Measurements from ENCODE around the gene EIF4E3. TPM values are rescaled to one million over a fixed set of nuclear protein-coding genes. Genes with fewer than 3 reads are reported as not detected.

The EIF4E3 gene
- total and polyA plus RNA-seq, 2 donors (not counting 1 experiment from before 2014, with no cell fraction given): 1.00 to 5.0 TPM

- Histone ChIP-seq H3K4me3 (ENCODE audit: control extremely low read depth in 1 of 5, extremely low read depth in 1 of 5, insufficient read depth in 1 of 5, low read depth in 2 of 5, low read length in 4 of 5) (no peak overlapping the region), H2AFZ (ENCODE audit: insufficient read depth, low read depth, low read length, poor library complexity, severe bottlenecking) (no peak overlapping the region), H3K4me2 (replicated peaks; ENCODE audit: low read depth, low read length, poor library complexity, severe bottlenecking) (no peak overlapping the region), H3K9me3 (ENCODE audit: control extremely low read depth in 1 of 3, control insufficient read depth in 2 of 3, insufficient read depth in 1 of 3, low read length in 2 of 3) (no peaks in the 10 kb centered on the region), H3K27me3 (replicated peaks in 1 of 4; ENCODE audit: control extremely low read depth in 1 of 4, control insufficient read depth in 3 of 4, insufficient read depth in 4 of 4, low read length in 3 of 4) (no peaks in the 10 kb centered on the region), H3K79me2 (ENCODE audit: control insufficient read depth, insufficient read depth, low read length) (no peaks in the 10 kb centered on the region), H4K20me1 (ENCODE audit: control insufficient read depth, insufficient read depth, low read length, poor library complexity, severe bottlenecking) (no peaks in the 10 kb centered on the region), H3K27ac (ENCODE audit: low read length in 2 of 2) (no peak overlapping the region), H3K36me3 (replicated peaks in 1 of 2; ENCODE audit: control extremely low read depth in 1 of 2, control insufficient read depth in 1 of 2, extremely low read depth in 1 of 2, insufficient read depth in 2 of 2, low read length in 1 of 2) (no peaks in the 10 kb centered on the region), H3K4me1 (ENCODE audit: control insufficient read depth in 2 of 2, insufficient read depth in 2 of 2, low read length in 2 of 2) (no peaks in the 10 kb centered on the region), H3K9ac (ENCODE audit: low read length) (no peak overlapping the region)
- 80% methylated on average over 1 of the region's 4 CpGs for WGBS (ENCODE audit: insufficient coverage)
- Mint-ChIP-seq H3K4me1 (no peaks in the 10 kb centered on the region), H3K27ac (no peak overlapping the region), H3K27me3 (no peaks in the 10 kb centered on the region), H3K4me3 (no peak overlapping the region), H3K9me3 (ENCODE audit: insufficient read depth) (no peaks in the 10 kb centered on the region)
- no peak for DNase-seq
- ChIA-PET POLR2A (no interaction called here), CTCF (interaction anchor here (1.0 to 1.9 kb wide), 3 partner anchors 13 to 1144 kb away, joined by 3 to 7 read pairs (median 4); no protein-coding TSS in a partner anchor)
- TF ChIP-seq CTCF (IDR thresholded peaks at IDR 0.05): no peak
- no peak for TF ChIP-seq EZH2 (IDR thresholded peaks at IDR 0.05; ENCODE audit: borderline replicate concordance, insufficient read depth, low read depth, low read length, poor library complexity, severe bottlenecking)
- intact Hi-C loops (cut with micrococcal nuclease): no loop called here
- no peak for ATAC-seq (ENCODE audit: low read depth)
Observed at GRCh38 chr3:71694358-71694999, 30.7 kb downstream of the EIF4E3 start.

- no peaks in the 10 kb centered on the region for H3K27me3 ChIP-seq (replicated peaks in 1 of 4; ENCODE audit: control extremely low read depth in 1 of 4, control insufficient read depth in 3 of 4, insufficient read depth in 4 of 4, low read length in 3 of 4)
- TF ChIP-seq EZH2 (IDR thresholded peaks at IDR 0.05; ENCODE audit: borderline replicate concordance, insufficient read depth, low read depth, low read length, poor library complexity, severe bottlenecking) (no peak), CTCF (IDR thresholded peaks at IDR 0.05) (no peak)
- no peaks in the 10 kb centered on the region for H3K4me1 ChIP-seq (ENCODE audit: control insufficient read depth in 2 of 2, insufficient read depth in 2 of 2, low read length in 2 of 2)
- intact Hi-C loops (cut with micrococcal nuclease): no loop called here
- H3K36me3 ChIP-seq (replicated peaks in 1 of 2; ENCODE audit: control extremely low read depth in 1 of 2, control insufficient read depth in 1 of 2, extremely low read depth in 1 of 2, insufficient read depth in 2 of 2, low read length in 1 of 2): no peaks in the 10 kb centered on the region
- H3K4me3 Mint-ChIP-seq: no peak overlapping the region
- no peaks in the 10 kb centered on the region for H3K9me3 Mint-ChIP-seq (ENCODE audit: insufficient read depth)
- no peak overlapping the region for H3K27ac Mint-ChIP-seq
- H3K4me1 Mint-ChIP-seq: no peaks in the 10 kb centered on the region
- no peak for DNase-seq
- no peak overlapping the region for H3K4me3 ChIP-seq (ENCODE audit: control extremely low read depth in 1 of 5, extremely low read depth in 1 of 5, insufficient read depth in 1 of 5, low read depth in 2 of 5, low read length in 4 of 5)
- H3K9me3 ChIP-seq (ENCODE audit: control extremely low read depth in 1 of 3, control insufficient read depth in 2 of 3, insufficient read depth in 1 of 3, low read length in 2 of 3): no peaks in the 10 kb centered on the region
- no peaks in the 10 kb centered on the region for H4K20me1 ChIP-seq (ENCODE audit: control insufficient read depth, insufficient read depth, low read length, poor library complexity, severe bottlenecking)
- no peaks in the 10 kb centered on the region for H3K27me3 Mint-ChIP-seq
- H3K27ac ChIP-seq (ENCODE audit: low read length in 2 of 2): no peak overlapping the region
- no peaks in the 10 kb centered on the region for H3K79me2 ChIP-seq (ENCODE audit: control insufficient read depth, insufficient read depth, low read length)
- no peak overlapping the region for H3K4me2 ChIP-seq (replicated peaks; ENCODE audit: low read depth, low read length, poor library complexity, severe bottlenecking)
- no peak overlapping the region for H3K9ac ChIP-seq (ENCODE audit: low read length)
- ATAC-seq (ENCODE audit: low read depth): no peak
- no CpG with 5 or more reads among the region's 8 CpGs for WGBS (ENCODE audit: insufficient coverage)
- no peak overlapping the region for H2AFZ ChIP-seq (ENCODE audit: insufficient read depth, low read depth, low read length, poor library complexity, severe bottlenecking)
- POLR2A ChIA-PET: no interaction called here
- CTCF ChIA-PET: interaction anchor here (1.2 to 1.9 kb wide), 3 partner anchors 12 to 1129 kb away, joined by 3 to 7 read pairs (median 3); no protein-coding TSS in a partner anchor
Observed at GRCh38 chr3:71693641-71694040, 31.6 kb downstream of the EIF4E3 start.

All from B cell (primary cell).